OCI-LY1 (cell line): ENCODE data around the gene ISG20.

Experiments
- CTCF ChIP-seq: fragments of 200-600 bp; sonication (generic), shearing (Covaris generic); IDR thresholded peaks from 2 replicates; pipeline ENCODE4 v1.5.1; 2017; ENCODE audit warnings: mild to moderate bottlenecking, antibody characterized with exemption, low read length, moderate library complexity, mixed read lengths
- EZH2 ChIP-seq: fragments of 200-600 bp; sonication (generic), shearing (Covaris generic); IDR thresholded peaks from 2 replicates; pipeline ENCODE4 v1.8.0; 2017; ENCODE audit warnings: borderline replicate concordance, mixed run types, mild to moderate bottlenecking, antibody characterized with exemption, low read length, moderate library complexity, mixed read lengths

GRCh38 chr15:88658070-88658965 is 19.5 kb downstream of the ISG20 start:
- TF ChIP-seq EZH2 (no peak), CTCF (no peak)
